ENCODE data around the gene SLC35E4. TPM values are rescaled to one million over a fixed set of nuclear protein-coding genes. Genes with fewer than 3 reads are reported as not detected.

Gene SLC35E4
- total RNA-seq, 6 experiments from 2014 or later = 4.9 to 7.4 (median 5.5) TPM

- no peaks in the 10 kb centered on the region for H3K4me1 Mint-ChIP-seq (ENCODE audit: low read depth)
These were observed 49.6 kb downstream of the SLC35E4 start for GRCh38 chr22:30685178-30685577.

GRCh38 chr22:30687358-30687757 is 51.8 kb downstream of the SLC35E4 start:
- no peaks in the 10 kb centered on the region for H3K9me3 Mint-ChIP-seq
- no peak for TF ChIP-seq CTCF (IDR thresholded peaks at IDR 0.05)
- H3K36me3 Mint-ChIP-seq (ENCODE audit: low read depth) = no peaks in the 10 kb centered on the region
- H3K4me3 Mint-ChIP-seq = no peak overlapping the region
- no peak for DNase-seq
- H3K4me1 Mint-ChIP-seq (ENCODE audit: low read depth) = no peaks in the 10 kb centered on the region
- H3K27me3 Mint-ChIP-seq (ENCODE audit: insufficient read depth) = peaks cover 11% of the 10 kb centered on the region
- no peak overlapping the region for H3K27ac Mint-ChIP-seq

More at GRCh38 chr22:30685178-30685577, 49.6 kb downstream of the SLC35E4 start:
- TF ChIP-seq CTCF (IDR thresholded peaks at IDR 0.05) = no peak
- Mint-ChIP-seq H3K4me3 (no peak overlapping the region), H3K36me3 (ENCODE audit: low read depth) (no peaks in the 10 kb centered on the region), H3K27me3 (ENCODE audit: insufficient read depth) (peaks cover 24% of the 10 kb centered on the region), H3K9me3 (no peaks in the 10 kb centered on the region), H3K27ac (no peak overlapping the region)
- DNase-seq = no peak

- DNase-seq = no peak
- Mint-ChIP-seq H3K4me1 (ENCODE audit: low read depth) (no peaks in the 10 kb centered on the region), H3K36me3 (ENCODE audit: low read depth) (no peaks in the 10 kb centered on the region), H3K27me3 (ENCODE audit: insufficient read depth) (peaks cover 25% of the 10 kb centered on the region), H3K27ac (no peak overlapping the region), H3K4me3 (no peak overlapping the region), H3K9me3 (no peaks in the 10 kb centered on the region)
- no peak for TF ChIP-seq CTCF (IDR thresholded peaks at IDR 0.05)
These were observed 54.0 kb downstream of the SLC35E4 start for GRCh38 chr22:30689622-30690021.

- no peaks in the 10 kb centered on the region for H3K9me3 Mint-ChIP-seq
- H3K27me3 Mint-ChIP-seq (ENCODE audit: insufficient read depth) = peaks cover 26% of the 10 kb centered on the region
- DNase-seq = no peak
- H3K4me3 Mint-ChIP-seq = no peak overlapping the region
- no peaks in the 10 kb centered on the region for H3K4me1 Mint-ChIP-seq (ENCODE audit: low read depth)
- no peak overlapping the region for H3K27ac Mint-ChIP-seq
- TF ChIP-seq CTCF (IDR thresholded peaks at IDR 0.05) = no peak
- H3K36me3 Mint-ChIP-seq (ENCODE audit: low read depth) = no peaks in the 10 kb centered on the region
These were observed 55.6 kb downstream of the SLC35E4 start for GRCh38 chr22:30691204-30691603.

- Mint-ChIP-seq H3K36me3 (ENCODE audit: low read depth) (no peaks in the 10 kb centered on the region), H3K4me1 (ENCODE audit: low read depth) (no peaks in the 10 kb centered on the region), H3K27me3 (ENCODE audit: insufficient read depth) (peaks cover 44% of the 10 kb centered on the region), H3K27ac (no peak overlapping the region), H3K4me3 (peak overlapping the region; percentile 77), H3K9me3 (no peaks in the 10 kb centered on the region)
- TF ChIP-seq CTCF (IDR thresholded peaks at IDR 0.05) = no peak
- DNase-seq = no peak
These were observed 58.6 kb downstream of the SLC35E4 start for GRCh38 chr22:30694171-30694639.
